ENCODE measurements around the gene SLC12A7.
"Not testable (repeated sequence)": the region's sequence is repeated elsewhere in the genome, so short reads cannot be mapped to it uniquely, and the experiment has no call there.

- TF ChIP-seq CTCF, POLR2A, EP300 (IDR thresholded peaks at IDR 0.05): not testable (repeated sequence)
These were observed 111.0 kb downstream of the SLC12A7 start for GRCh38 chr5:1000831-1001230.

All from ovary (tissue), 3 donors.